HepG2 (cell line): ENCODE measurements around the gene CIAO3. TPM values are rescaled to one million over a fixed set of nuclear protein-coding genes. Genes with fewer than 3 reads are reported as not detected.
A peak's percentile ranks its signal among the peaks of the same experiment; 100 is the strongest.

Experiments
- BCL6 ChIP-seq: IDR thresholded peaks from 2 replicates; pipeline ENCODE4 v1.6.1; 2016; ENCODE audit warnings: missing genetic modification reagents, missing compliant biosample characterization
- GFI1 ChIP-seq: sonication (generic); formaldehyde crosslinking; IDR thresholded peaks from 2 replicates; pipeline ENCODE4 v1.5.0; 2020; ENCODE audit warnings: missing genetic modification reagents, mild to moderate bottlenecking, borderline replicate concordance
- GZF1 ChIP-seq: sonication (generic); formaldehyde crosslinking; IDR thresholded peaks from 2 replicates; pipeline ENCODE4 v1.5.1; 2020; ENCODE audit warnings: mild to moderate bottlenecking, missing genetic modification reagents
- IKZF4 ChIP-seq: sonication (generic); formaldehyde crosslinking; IDR thresholded peaks from 2 replicates; pipeline ENCODE4 v1.5.1; 2020; ENCODE audit warnings: borderline replicate concordance, mild to moderate bottlenecking, low read depth, missing genetic modification reagents; ENCODE audit errors: not compliant biosample characterization
- MAFF ChIP-seq: IDR thresholded peaks from 2 replicates; pipeline ENCODE4 v1.6.1; 2011; ENCODE audit warnings: low read depth, low read length, improper control_type of control experiment
- NFIC ChIP-seq: IDR thresholded peaks from 2 replicates; pipeline ENCODE4 v1.6.1; 2012; ENCODE audit warnings: mild to moderate bottlenecking, low read length, inconsistent platforms
- RXRA ChIP-seq: sonication (generic); formaldehyde crosslinking; IDR thresholded peaks from 2 replicates; pipeline ENCODE4 v1.5.1; 2020; ENCODE audit warnings: missing genetic modification reagents
- U2AF2 ChIP-seq: fragments of 200-400 bp; formaldehyde crosslinking; IDR thresholded peaks from 2 replicates; pipeline ENCODE4 v1.6.1; 2017; ENCODE audit warnings: low read depth, mild to moderate bottlenecking, low read length
- YY1 ChIP-seq: IDR thresholded peaks from 2 replicates; pipeline ENCODE4 v1.6.1; 2011; ENCODE audit warnings: low read length, low read depth, moderate library complexity, mild to moderate bottlenecking; ENCODE audit not compliant: insufficient read depth, insufficient replicate concordance
- ZMYM2 ChIP-seq: sonication (generic); formaldehyde crosslinking; IDR thresholded peaks from 2 replicates; pipeline ENCODE4 v1.8.0; 2022; ENCODE audit warnings: mild to moderate bottlenecking, missing genetic modification reagents
- ZNF335 ChIP-seq: sonication (generic); formaldehyde crosslinking; IDR thresholded peaks from 2 replicates; pipeline ENCODE4 v1.4.0; 2020; ENCODE audit warnings: missing genetic modification reagents
- ZNF543 ChIP-seq: sonication (generic); formaldehyde crosslinking; IDR thresholded peaks from 2 replicates; pipeline ENCODE4 v1.4.0; 2020; ENCODE audit warnings: mild to moderate bottlenecking, missing genetic modification reagents
- ZNF564 ChIP-seq: sonication (generic); formaldehyde crosslinking; IDR thresholded peaks from 2 replicates; pipeline ENCODE4 v1.8.1; 2023; ENCODE audit warnings: mild to moderate bottlenecking, missing genetic modification reagents
- ZNF775 ChIP-seq: sonication (generic); formaldehyde crosslinking; IDR thresholded peaks from 2 replicates; pipeline ENCODE4 v1.4.0; 2020; ENCODE audit warnings: missing genetic modification reagents, mild to moderate bottlenecking, moderate library complexity, borderline replicate concordance
- polyA plus RNA-seq, 8 experiments: library from polyadenylated mRNA; depleted of rRNA in 3 of 8; stranded (reverse) in 7 of 8; unstranded in 1 of 8; fragments of >200 nt; fragmentation: Illumina TruSeq in 4 of 8; extraction: Trizol in 4 of 8; gene quantifications; 2 replicates each; pipeline versions ENCODE4 v1.2.1 to v1.2.3, GENCODE V29; 2011 to 2016; ENCODE audit warnings: low read depth in 4 of 8, missing spikeins in 1 of 8, mixed read lengths in 1 of 8; ENCODE audit not compliant: insufficient read depth in 1 of 8
- total RNA-seq, 5 experiments: library from RNA; depleted of rRNA; stranded (reverse); fragments of >200 nt; fragmentation: Illumina TruSeq; extraction: Trizol; gene quantifications; 2 replicates each; pipeline ENCODE4 v1.2.3, GENCODE V29; 2016; ENCODE audit warnings: low read depth in 1 of 5
- TF ChIP-seq, protein P1 (sequence below): sonication (generic); formaldehyde crosslinking; IDR thresholded peaks from 2 replicates; pipeline ENCODE4 v1.5.1; 2020; ENCODE audit warnings: missing genetic modification reagents, mild to moderate bottlenecking, borderline replicate concordance
- TF ChIP-seq, protein P2 (sequence below): sonication (generic); formaldehyde crosslinking; IDR thresholded peaks from 2 replicates; pipeline ENCODE4 v1.4.0; 2020; ENCODE audit warnings: missing genetic modification reagents, mild to moderate bottlenecking, borderline replicate concordance
- TF ChIP-seq, protein P3 (sequence below): conservative IDR thresholded peaks from 2 replicates; pipeline ENCODE4 v1.6.1; 2018; ENCODE audit warnings: missing genetic modification reagents
- TF ChIP-seq, protein P4 (sequence below): sonication (generic); formaldehyde crosslinking; IDR thresholded peaks from 2 replicates; pipeline ENCODE4 v1.5.0; 2020; ENCODE audit warnings: missing genetic modification reagents
- TF ChIP-seq, protein P5 (sequence below): sonication (generic); formaldehyde crosslinking; IDR thresholded peaks from 2 replicates; pipeline ENCODE4 v1.4.0; 2020; ENCODE audit warnings: missing genetic modification reagents

Gene CIAO3
- total and polyA plus RNA-seq, 2 of the 13 experiments (the other 11 are each of a cell fraction or from before 2014, with no cell fraction given), result 21.7 to 25.0 TPM

DNA sequence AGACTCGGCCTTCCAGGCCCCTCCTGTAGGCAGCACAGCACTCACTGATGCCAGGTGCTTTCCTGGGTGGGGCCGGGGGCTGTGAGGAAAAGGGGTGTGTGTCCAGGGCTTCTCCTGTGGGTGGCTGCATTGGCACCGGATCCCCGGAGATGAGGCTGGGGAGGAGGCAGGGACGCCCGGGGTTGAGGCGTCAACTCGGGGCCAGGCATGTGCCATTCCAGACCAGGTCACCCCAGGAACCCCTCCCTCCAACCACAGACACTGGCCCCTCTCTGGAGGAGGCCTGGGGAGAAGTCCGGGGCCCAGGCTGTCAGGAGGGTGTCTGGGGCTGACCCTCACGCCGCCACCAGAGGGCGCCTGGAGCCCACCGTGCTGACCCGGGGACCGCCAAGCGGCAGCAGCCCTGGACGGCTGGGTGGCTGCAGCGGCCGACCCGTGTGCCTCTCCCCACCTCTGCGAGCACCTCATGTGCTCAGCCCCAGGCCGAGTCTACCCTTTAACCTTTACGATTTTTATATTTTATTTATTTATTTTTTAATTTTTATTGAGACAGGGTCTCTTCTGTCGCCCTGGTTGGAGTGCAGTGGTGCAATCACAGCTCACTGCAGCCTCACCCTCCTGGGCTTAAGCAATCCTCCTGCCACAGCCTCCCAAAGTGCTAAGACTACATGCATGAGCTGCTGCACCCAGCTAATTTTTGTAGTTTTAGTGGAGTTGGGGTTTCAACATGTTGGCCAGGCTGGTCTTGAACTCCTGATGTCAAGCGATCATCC lies 29.1 kb downstream of the CIAO3 start (continued):
- TF ChIP-seq ZNF564 (CRISPR knock-in tag) (no peak), BCL6 (CRISPR knock-in tag) (no peak), RXRA (no peak), GZF1 (CRISPR knock-in tag) (no peak), MAFF (no peak), NFIC (no peak), GFI1 (no peak), U2AF2 (no peak), ZNF335 (CRISPR knock-in tag) (no peak), ZNF543 (no peak), YY1 (peak; percentile 46), ZNF775 (CRISPR knock-in tag) (no peak), ZMYM2 (CRISPR knock-in tag) (no peak), IKZF4 (CRISPR knock-in tag) (no peak)
- TF ChIP-seq, protein P1, sequence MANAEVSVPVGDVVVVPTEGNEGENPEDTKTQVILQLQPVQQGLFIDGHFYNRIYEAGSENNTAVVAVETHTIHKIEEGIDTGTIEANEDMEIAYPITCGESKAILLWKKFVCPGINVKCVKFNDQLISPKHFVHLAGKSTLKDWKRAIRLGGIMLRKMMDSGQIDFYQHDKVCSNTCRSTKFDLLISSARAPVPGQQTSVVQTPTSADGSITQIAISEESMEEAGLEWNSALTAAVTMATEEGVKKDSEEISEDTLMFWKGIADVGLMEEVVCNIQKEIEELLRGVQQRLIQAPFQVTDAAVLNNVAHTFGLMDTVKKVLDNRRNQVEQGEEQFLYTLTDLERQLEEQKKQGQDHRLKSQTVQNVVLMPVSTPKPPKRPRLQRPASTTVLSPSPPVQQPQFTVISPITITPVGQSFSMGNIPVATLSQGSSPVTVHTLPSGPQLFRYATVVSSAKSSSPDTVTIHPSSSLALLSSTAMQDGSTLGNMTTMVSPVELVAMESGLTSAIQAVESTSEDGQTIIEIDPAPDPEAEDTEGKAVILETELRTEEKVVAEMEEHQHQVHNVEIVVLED, result no peak
- TF ChIP-seq, protein P2, sequence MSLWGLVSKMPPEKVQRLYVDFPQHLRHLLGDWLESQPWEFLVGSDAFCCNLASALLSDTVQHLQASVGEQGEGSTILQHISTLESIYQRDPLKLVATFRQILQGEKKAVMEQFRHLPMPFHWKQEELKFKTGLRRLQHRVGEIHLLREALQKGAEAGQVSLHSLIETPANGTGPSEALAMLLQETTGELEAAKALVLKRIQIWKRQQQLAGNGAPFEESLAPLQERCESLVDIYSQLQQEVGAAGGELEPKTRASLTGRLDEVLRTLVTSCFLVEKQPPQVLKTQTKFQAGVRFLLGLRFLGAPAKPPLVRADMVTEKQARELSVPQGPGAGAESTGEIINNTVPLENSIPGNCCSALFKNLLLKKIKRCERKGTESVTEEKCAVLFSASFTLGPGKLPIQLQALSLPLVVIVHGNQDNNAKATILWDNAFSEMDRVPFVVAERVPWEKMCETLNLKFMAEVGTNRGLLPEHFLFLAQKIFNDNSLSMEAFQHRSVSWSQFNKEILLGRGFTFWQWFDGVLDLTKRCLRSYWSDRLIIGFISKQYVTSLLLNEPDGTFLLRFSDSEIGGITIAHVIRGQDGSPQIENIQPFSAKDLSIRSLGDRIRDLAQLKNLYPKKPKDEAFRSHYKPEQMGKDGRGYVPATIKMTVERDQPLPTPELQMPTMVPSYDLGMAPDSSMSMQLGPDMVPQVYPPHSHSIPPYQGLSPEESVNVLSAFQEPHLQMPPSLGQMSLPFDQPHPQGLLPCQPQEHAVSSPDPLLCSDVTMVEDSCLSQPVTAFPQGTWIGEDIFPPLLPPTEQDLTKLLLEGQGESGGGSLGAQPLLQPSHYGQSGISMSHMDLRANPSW (CRISPR knock-in tag), result no peak
- TF ChIP-seq, protein P3, sequence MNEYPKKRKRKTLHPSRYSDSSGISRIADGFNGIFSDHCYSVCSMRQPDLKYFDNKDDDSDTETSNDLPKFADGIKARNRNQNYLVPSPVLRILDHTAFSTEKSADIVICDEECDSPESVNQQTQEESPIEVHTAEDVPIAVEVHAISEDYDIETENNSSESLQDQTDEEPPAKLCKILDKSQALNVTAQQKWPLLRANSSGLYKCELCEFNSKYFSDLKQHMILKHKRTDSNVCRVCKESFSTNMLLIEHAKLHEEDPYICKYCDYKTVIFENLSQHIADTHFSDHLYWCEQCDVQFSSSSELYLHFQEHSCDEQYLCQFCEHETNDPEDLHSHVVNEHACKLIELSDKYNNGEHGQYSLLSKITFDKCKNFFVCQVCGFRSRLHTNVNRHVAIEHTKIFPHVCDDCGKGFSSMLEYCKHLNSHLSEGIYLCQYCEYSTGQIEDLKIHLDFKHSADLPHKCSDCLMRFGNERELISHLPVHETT (CRISPR knock-in tag), result no peak
- TF ChIP-seq, protein P4, sequence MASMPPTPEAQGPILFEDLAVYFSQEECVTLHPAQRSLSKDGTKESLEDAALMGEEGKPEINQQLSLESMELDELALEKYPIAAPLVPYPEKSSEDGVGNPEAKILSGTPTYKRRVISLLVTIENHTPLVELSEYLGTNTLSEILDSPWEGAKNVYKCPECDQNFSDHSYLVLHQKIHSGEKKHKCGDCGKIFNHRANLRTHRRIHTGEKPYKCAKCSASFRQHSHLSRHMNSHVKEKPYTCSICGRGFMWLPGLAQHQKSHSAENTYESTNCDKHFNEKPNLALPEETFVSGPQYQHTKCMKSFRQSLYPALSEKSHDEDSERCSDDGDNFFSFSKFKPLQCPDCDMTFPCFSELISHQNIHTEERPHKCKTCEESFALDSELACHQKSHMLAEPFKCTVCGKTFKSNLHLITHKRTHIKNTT (CRISPR knock-in tag), result no peak
- TF ChIP-seq, protein P5, sequence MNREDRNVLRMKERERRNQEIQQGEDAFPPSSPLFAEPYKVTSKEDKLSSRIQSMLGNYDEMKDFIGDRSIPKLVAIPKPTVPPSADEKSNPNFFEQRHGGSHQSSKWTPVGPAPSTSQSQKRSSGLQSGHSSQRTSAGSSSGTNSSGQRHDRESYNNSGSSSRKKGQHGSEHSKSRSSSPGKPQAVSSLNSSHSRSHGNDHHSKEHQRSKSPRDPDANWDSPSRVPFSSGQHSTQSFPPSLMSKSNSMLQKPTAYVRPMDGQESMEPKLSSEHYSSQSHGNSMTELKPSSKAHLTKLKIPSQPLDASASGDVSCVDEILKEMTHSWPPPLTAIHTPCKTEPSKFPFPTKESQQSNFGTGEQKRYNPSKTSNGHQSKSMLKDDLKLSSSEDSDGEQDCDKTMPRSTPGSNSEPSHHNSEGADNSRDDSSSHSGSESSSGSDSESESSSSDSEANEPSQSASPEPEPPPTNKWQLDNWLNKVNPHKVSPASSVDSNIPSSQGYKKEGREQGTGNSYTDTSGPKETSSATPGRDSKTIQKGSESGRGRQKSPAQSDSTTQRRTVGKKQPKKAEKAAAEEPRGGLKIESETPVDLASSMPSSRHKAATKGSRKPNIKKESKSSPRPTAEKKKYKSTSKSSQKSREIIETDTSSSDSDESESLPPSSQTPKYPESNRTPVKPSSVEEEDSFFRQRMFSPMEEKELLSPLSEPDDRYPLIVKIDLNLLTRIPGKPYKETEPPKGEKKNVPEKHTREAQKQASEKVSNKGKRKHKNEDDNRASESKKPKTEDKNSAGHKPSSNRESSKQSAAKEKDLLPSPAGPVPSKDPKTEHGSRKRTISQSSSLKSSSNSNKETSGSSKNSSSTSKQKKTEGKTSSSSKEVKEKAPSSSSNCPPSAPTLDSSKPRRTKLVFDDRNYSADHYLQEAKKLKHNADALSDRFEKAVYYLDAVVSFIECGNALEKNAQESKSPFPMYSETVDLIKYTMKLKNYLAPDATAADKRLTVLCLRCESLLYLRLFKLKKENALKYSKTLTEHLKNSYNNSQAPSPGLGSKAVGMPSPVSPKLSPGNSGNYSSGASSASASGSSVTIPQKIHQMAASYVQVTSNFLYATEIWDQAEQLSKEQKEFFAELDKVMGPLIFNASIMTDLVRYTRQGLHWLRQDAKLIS (CRISPR knock-in tag), result no peak
